Endometrium (tissue), 2 donors: ENCODE results near the gene NTSR1.

Experiments
- FAIRE-seq: peaks from 2 replicates; lab custom pipeline; 2012; peaks lifted over from hg19 to GRCh38; lab: Jason Lieb, UNC
- donor health status: control.
- donor health status: control.

The NTSR1 gene

GRCh38 chr20:62694106-62694505 lies 14.5 kb upstream of the NTSR1 start:
- FAIRE-seq: no peak

- FAIRE-seq: no peak
Observed at GRCh38 chr20:62694868-62695267, 13.8 kb upstream of the NTSR1 start.

DNA sequence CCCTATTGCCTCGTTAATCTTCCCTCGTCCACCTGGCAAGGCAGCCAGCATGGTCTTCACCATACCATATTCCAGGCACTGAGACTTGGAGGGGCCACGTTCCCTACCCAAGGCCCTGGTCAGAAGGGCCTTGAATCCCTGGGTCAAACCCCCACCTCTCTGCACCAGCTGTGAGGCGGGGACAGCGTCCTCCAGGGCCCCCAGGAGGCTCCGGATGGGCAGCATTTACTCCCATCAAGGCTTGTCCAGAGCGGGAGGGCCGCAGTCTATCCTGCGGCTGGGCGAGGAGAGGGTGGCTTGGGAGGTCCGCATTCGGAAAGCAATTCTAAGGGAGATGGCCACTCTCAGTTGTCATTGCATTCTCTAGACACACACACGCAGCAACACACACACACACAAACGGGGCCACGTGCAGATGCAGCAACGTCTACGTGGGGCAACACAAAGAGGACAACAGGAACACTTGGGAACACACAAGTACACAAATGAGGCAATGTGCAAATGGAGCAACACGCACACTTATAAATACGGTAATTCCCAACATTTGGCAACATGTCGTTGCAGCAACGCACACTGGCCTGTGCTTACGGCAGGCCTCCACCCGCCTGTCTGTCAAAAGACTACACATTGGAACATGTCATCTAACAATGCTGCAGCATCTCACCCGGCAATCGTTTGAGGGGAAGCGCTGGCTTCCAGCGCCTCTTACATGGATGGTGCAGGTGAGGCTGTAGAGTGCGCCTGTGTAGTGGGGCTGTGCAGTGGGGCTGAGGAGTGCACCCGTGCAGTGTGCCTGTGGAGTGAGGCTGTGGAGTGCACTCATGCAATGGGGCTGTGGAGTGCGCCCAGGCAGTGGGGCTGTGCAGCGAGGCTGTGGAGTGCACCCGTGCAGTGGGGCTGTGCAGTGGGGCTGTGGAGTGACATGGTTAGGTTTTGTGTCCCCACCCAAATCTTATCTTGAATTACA lies 12.9 kb upstream of the NTSR1 start:
- no peak for FAIRE-seq

DNA sequence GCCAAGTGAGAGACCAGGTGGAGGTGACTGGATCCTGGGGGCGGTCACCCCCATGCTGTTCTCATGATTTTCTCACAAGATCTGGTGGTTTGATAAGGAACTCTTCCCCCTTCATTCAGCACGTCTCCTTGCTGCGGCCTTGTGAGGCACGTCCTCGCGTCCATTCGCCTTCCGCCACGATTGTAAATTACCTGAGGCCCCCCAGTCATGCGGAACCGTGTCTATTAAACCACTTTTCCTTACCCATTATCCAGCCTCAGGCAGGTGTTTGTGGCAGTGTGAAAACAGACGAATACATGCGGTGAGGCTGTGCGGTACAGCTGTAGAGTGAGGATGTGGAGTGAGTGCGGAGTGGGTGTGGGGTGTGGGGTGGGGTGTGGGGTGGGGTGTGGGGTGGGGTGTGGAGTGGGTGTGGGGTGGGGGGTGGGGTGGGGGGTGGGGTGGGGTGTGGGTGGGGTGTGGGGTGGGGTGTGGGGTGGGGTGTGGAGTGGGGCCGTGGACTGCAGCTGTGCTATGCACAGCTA lies 12.1 kb upstream of the NTSR1 start:
- no peak for FAIRE-seq

DNA sequence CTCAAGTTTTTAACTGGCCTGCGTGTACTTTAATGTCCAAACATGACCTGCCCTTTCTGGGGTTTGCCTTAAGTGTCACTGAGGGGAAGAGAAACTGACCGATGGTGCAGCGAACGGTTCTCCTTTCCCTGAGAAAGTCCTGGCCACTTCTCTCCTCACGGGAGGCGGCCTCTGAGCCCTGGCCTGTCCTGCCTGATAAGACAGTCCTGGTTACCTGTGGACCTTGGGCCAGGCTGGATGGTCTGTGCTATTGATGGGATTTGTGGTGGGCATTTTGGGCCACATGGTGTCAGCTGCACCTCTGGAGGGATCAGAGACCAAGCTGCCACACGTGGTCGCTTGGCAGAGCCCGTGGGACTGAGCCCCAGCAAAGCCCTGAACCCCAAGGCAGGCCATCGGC lies 11.6 kb upstream of the NTSR1 start:
- no peak for FAIRE-seq

- FAIRE-seq: no peak
Observed at GRCh38 chr20:62697468-62697912, 11.1 kb upstream of the NTSR1 start.

GRCh38 chr20:62698231-62698630 lies 10.4 kb upstream of the NTSR1 start:
- FAIRE-seq: no peak

DNA sequence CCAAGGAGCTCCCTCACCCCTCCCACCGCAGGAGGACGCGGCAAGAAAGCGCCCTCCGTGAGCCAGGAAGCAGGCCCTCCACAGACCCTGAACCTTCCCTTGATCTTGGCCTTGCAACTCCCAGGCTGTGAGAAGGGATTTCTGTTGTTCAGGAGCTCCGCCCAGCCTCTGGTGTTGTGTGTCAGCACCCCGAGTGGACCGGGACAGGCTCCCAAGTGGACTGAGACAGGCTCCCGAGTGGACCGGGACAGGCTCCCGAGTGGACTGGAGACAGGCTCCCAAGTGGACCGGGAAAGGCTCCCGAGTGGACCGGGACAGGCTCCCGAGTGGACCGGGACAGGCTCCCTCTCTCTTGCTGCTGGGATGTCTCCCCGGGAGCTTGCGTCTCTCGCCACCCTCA lies 9.3 kb upstream of the NTSR1 start:
- FAIRE-seq: no peak

DNA sequence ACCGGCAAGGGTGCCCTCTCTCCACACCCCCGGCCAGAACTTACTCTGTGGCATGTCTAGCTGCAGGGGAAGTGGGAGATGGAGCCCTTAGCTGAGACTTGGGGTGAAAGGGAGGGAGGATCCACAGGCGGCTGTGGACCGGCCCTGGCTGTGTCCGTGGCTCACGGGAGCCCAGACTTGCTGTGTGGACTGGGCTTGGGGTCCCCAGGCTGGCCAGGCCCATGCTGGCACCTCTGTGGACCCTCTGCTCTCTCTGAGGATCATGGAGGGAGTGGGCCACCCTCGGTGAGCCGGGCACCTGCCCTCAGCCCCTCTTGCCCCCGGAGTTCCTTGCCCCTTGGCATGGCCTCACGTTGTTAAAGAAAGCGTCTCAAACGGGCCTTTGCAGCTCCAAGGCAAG lies 8.9 kb upstream of the NTSR1 start:
- no peak for FAIRE-seq

DNA sequence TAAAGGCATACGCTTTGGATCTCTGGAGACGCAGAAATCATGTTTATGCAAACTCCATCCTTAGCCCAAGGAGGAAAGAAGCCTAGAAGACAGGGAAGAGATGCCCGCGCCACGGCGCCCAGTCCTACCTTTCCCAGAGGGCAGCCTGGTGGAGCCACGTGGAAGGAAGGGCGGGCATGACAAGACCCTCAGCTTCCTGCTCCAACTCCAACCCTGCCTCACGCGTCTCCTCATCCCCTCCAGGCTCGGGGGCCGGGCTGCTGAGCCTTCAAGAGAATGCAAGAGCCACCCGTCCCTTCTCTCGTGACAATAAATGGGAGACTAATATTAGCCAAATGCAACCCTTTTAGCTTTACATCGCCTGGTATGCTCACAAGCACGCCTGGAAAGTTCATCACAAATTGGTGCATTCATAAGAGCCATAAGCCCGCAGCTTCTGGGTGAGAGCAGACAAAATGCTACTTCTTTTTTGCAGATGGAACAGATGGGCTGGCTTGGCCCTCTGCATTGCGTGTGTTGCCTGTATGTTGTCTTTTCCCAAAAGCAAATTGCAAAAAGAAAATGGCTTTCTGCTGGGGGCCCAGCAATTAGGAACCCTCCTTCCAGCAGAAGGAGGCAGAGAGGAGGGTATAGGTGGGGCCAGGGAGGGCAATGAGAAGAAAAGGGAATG lies 8.2 kb upstream of the NTSR1 start:
- no peak for FAIRE-seq

- no peak for FAIRE-seq
Observed at GRCh38 chr20:62701161-62702012, 7.2 kb upstream of the NTSR1 start.

- FAIRE-seq: no peak
Observed at GRCh38 chr20:62702013-62702300, 6.7 kb upstream of the NTSR1 start.

DNA sequence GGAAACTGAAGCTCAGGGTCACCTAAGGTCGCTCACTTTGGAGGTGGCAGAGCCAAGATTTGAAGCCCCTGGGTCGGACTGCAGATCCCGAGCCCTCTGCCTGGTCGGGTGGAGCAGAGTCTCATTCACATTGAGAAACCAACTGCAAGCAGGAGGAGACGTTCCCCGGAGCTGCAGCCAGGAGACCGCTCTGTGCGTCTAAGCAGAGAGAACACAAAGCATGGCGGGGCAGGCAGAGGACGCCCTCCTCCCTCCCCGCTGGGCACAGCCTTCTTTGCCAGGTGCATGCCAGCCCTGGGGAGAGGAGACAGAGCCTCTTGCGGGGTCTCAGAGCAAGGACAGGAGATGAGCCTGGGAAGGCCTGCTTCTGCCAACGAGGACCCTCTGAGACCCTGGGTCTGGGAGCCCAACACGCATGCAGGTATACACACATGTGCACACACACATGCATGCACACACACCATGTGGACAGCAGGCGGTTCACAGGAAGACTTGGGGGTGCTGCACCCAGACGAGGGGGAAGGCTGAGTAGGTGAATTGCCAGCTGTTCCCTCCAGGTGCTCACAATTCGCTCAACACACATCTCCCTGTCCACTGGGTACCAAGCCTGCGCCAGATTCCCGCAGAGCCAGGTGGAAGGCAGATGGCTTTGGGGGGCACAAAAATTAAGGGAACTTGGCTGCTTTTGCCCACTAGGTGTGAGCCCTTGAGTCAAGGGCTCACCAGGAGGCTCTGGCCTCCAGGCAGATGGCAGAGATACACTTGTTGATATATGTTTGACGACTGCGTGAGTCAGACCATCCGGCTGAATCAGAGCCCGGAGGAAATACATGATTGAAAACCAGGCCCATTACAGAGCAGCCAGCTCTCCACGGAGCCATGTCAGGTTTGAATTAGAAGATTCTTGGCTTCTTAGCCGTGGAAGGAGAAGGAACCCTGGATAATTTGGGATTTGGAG lies 5.5 kb upstream of the NTSR1 start:
- no peak for FAIRE-seq

GRCh38 chr20:62703853-62704228 lies 4.8 kb upstream of the NTSR1 start:
- no peak for FAIRE-seq

DNA sequence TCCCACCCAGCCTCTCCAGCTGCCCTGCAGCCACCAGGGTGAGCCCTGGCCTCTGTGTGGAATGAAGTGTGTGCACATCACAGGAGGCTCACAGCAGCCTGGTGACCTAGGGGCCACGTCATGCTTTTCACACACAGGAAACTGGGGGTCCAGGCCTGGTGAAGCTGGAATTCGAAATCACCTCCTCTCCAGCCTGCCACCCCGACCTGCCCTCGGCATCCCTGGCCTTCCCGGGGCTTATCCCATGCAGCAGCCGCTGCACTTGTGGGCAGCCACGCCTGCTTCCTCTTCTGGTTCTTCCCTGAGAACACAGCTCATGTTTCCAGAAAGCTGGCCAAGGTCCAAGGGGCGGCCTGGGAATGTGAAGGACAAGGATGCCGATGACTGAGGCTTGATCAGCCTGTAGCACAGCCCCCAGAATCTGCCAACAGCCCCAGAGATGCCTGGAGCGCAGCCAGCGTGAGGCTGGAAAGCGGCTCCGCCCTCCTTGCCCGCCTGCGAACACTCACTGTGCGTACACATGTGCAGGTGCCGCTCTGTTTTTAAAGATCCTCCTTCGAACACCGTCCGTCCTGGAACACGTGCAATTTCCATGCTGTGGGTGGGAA lies 4.2 kb upstream of the NTSR1 start:
- FAIRE-seq: no peak

- FAIRE-seq: no peak
Observed at GRCh38 chr20:62705627-62706026, 3.0 kb upstream of the NTSR1 start.

- no peak for FAIRE-seq
Observed at GRCh38 chr20:62706344-62706743, 2.3 kb upstream of the NTSR1 start.

- FAIRE-seq: no peak
Observed at GRCh38 chr20:62706857-62707256, 1.8 kb upstream of the NTSR1 start.

GRCh38 chr20:62707276-62707920 lies 1.2 kb upstream of the NTSR1 start:
- FAIRE-seq: no peak

- no peak for FAIRE-seq
Observed at GRCh38 chr20:62707921-62708521, 615 bp upstream of the NTSR1 start.
